ENCODE measurements around the gene SMIM45.

DNA sequence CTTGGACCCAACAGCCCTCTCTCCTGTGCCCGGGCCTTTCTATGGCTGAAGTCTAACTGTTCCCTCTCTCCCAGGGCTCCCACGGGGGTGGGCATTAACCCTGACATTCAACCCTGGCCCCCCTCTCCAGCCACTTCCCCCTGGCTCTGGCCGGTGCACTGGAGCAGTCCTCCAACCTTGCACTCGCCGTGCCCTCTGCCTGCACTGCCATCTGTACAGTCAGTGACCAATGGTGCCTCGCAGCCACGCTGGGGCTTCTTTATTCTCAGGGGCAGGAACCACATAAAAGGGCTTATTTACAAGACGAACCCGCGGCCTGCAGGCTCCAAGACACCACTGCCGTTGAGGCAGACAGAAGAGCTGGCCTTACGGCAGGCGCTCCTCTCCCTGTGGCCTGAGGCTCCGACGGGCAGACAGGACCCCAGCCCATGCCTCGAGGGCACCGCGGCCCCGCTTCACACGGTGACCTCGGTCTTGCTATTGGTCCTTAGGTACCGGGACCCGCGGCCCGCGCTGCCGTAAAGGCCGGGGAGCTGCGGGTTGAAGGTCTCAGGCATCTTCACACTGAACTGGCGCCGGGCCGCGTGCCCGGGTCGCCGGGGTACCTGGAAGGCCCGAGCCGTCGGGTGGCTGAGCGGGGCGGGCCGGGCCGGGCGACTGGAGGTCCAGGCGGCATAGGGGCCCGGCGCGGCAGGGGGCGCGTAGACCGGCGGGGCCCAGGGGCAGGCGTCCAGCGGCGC lies 42.5 kb upstream of the SMIM45 start:
- TF ChIP-seq, protein P1, sequence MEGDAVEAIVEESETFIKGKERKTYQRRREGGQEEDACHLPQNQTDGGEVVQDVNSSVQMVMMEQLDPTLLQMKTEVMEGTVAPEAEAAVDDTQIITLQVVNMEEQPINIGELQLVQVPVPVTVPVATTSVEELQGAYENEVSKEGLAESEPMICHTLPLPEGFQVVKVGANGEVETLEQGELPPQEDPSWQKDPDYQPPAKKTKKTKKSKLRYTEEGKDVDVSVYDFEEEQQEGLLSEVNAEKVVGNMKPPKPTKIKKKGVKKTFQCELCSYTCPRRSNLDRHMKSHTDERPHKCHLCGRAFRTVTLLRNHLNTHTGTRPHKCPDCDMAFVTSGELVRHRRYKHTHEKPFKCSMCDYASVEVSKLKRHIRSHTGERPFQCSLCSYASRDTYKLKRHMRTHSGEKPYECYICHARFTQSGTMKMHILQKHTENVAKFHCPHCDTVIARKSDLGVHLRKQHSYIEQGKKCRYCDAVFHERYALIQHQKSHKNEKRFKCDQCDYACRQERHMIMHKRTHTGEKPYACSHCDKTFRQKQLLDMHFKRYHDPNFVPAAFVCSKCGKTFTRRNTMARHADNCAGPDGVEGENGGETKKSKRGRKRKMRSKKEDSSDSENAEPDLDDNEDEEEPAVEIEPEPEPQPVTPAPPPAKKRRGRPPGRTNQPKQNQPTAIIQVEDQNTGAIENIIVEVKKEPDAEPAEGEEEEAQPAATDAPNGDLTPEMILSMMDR (IDR thresholded peaks at IDR 0.05) = no peak
- no peak for TF ChIP-seq POLR2A (IDR thresholded peaks at IDR 0.05)

All from ovary (tissue), 3 donors.